NCI-H345 treated with DMSO at 0.1 percent for 48 hours (cell line): ENCODE data around the gene GLOD5.
A peak's percentile ranks its signal among the peaks of the same experiment; 100 is the strongest.
"Not testable (repeated sequence)": the region's sequence is repeated elsewhere in the genome, so short reads cannot be mapped to it uniquely, and the experiment has no call there.

Experiments
- DNase-seq: peaks from one replicate; lab custom pipeline; 2025; ENCODE audit not compliant: unreplicated experiment; lab: John Stamatoyannopoulos, UW

GLOD5 gene

GRCh38 chrX:48792219-48792618 is 30.7 kb downstream of the GLOD5 start:
- no peak for DNase-seq

- no peak for DNase-seq
Measured at GRCh38 chrX:48793935-48794334, 32.4 kb downstream of the GLOD5 start.

- DNase-seq = no peak
Measured at GRCh38 chrX:48794340-48794910, 32.9 kb downstream of the GLOD5 start.

- DNase-seq = no peak
Measured at GRCh38 chrX:48794911-48795515, 33.5 kb downstream of the GLOD5 start.

- no peak for DNase-seq
Measured at GRCh38 chrX:48798318-48798717, 36.8 kb downstream of the GLOD5 start.

- no peak for DNase-seq
Measured at GRCh38 chrX:48800574-48801279, 39.2 kb downstream of the GLOD5 start.

- peak; percentile 94 for DNase-seq
Measured at GRCh38 chrX:48801280-48802088, 39.9 kb downstream of the GLOD5 start, which contains the start of gene HDAC6. TSS of gene HDAC6 (plus strand) at chrX:48802067. CDS start at chrX:48802693, 626 bp downstream.

GRCh38 chrX:48802089-48802904 is 40.8 kb downstream of the GLOD5 start:
- DNase-seq = peak; percentile 57

GRCh38 chrX:48802905-48803200 is 41.3 kb downstream of the GLOD5 start:
- DNase-seq = no peak

GRCh38 chrX:48806081-48806480 is 44.5 kb downstream of the GLOD5 start:
- no peak for DNase-seq

GRCh38 chrX:48813644-48814043 is 52.1 kb downstream of the GLOD5 start:
- DNase-seq = no peak

GRCh38 chrX:48814722-48815121 is 53.2 kb downstream of the GLOD5 start:
- no peak for DNase-seq

GRCh38 chrX:48815266-48815665 is 53.7 kb downstream of the GLOD5 start:
- DNase-seq = no peak

GRCh38 chrX:48816014-48816810 is 54.7 kb downstream of the GLOD5 start:
- no peak for DNase-seq

GRCh38 chrX:48818098-48818497 is 56.6 kb downstream of the GLOD5 start:
- DNase-seq = no peak

GRCh38 chrX:48818866-48819265 is 57.3 kb downstream of the GLOD5 start:
- DNase-seq = no peak

- not testable (repeated sequence) for DNase-seq
Measured at GRCh38 chrX:48819394-48819793, 57.8 kb downstream of the GLOD5 start.

- DNase-seq = no peak
Measured at GRCh38 chrX:48823053-48823452, 61.5 kb downstream of the GLOD5 start.
